GM19463 (cell line): Measurements from ENCODE around the gene SLC25A42.
A peak's percentile ranks its signal among the peaks of the same experiment; 100 is the strongest.
"Not testable (repeated sequence)": the region's sequence is repeated elsewhere in the genome, so short reads cannot be mapped to it uniquely, and the experiment has no call there.

Experiments
- ATAC-seq: cut with Tn5 transposase; IDR thresholded peaks from one replicate; pipeline ENCODE4 v1.9.1; 2021; ENCODE audit warnings: mild to moderate bottlenecking, moderate library complexity; ENCODE audit not compliant: unreplicated experiment

The SLC25A42 gene, protein sequence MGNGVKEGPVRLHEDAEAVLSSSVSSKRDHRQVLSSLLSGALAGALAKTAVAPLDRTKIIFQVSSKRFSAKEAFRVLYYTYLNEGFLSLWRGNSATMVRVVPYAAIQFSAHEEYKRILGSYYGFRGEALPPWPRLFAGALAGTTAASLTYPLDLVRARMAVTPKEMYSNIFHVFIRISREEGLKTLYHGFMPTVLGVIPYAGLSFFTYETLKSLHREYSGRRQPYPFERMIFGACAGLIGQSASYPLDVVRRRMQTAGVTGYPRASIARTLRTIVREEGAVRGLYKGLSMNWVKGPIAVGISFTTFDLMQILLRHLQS

DNA sequence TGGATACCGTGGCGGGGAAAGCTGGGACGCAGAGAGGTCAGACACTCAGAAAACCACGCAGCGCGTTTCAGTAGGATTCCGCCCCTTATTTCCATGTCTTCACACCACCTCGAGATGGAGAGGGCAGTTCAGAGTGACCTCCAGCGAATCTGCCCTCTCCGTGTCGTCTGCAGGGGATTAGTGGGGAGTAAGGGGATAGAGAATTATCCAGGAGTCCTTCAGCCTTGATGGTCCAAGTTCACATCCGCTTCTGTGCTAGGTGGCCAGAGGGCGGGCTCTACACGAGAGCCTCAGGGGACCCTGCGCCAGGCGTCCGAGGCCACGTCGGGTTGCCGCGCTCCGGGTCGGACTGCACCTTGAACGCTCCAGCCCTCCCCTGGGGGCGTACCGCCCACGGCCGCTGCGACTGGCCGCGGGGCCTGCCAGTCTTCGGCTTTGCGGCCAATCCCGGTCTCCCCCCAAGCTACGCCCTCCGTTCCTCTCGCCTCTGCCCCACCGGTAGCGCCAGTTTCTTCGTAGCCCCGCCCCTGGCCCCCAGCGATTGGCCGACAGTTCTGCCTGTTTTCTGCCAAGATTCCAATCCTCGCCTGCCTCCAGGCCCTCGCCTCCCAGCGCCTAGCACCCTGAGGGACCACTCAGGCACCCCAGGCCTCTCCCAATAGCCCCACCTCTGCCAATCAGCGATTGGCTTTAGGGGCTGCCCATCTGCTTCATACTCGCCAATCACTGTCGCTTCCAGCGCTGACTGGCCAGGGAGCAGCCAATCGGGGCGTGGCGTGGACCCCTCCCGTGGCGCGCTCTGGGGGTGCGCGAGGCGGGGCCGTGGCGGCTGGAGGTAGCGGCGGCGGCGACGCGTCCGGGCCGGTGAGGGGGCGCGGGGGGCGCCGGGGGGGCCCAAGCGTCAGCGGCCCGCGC is at the start of gene SLC25A42:
SLC25A42 (plus strand) TSS at position 812 of the 915 bp plus-strand sequence. CDS start 32,131 bp downstream, outside the sequence.
- ATAC-seq: peak; percentile 91

DNA sequence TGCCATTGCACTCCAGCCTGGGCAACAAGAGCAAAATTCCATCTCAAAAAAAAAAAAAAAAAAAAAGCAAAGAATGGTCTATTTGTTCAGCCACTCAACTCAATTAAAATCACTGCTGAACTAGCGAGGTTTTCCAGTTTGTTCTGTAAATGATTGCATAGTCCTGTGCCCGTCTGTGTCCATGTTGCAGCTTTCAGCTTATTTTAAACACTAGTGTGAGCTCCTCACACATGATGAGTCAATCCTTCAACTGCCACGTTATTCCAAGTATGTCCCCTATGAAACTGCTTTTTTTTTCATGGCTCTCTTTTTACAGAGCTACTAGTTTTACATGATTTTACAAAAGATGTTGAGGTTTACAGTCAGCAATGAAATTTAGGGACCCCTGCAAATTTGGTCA is 42.7 kb upstream of the SLC25A42 start:
- no peak for ATAC-seq

DNA sequence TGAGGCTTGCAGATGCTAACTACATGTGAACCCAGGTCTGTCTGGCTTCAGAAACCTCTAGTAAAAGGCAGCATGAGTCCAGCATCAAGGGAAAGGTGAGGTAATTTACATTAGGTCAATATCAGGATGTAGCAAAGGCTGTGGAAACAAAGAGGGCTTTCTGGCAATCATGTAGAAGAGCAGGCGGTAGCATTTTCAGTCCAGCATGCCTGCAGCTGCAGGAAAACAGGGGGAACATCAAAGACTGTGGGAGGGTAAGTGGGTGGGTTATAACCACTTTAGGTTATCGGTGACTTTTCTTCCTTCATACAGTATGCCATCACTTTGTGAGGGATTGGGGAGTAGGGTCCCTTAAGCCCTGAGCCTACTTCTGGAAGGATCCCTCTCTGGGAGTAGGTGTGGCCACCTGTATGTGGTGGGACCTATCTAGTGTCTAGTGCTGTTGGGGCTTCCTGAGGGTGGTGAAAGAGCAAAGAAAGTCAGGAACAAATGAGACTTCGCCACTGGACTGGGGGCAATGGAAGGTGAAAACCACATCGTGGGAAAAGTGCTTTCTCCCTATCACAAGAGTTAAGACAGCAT is 41.3 kb upstream of the SLC25A42 start:
- no peak for ATAC-seq

DNA sequence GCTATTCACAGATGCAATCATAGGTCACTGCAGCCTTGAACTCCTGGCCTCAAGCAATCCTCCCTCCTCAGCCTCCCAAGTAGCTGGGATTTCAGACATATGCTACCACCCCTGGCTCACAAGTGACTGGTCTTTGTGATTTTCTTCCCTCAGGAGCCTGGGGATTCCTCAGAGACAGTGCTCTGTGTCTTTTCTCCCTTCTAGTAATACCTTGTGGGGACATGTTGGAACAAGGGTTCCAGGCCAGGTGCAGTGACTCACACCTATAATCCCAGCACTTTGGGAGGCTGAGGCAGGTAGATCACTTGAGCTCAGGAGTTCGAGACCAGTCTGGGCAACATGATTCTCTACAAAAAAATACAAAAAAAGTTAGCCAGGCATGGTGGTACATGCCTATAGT is 40.4 kb upstream of the SLC25A42 start:
- ATAC-seq: not testable (repeated sequence)

DNA sequence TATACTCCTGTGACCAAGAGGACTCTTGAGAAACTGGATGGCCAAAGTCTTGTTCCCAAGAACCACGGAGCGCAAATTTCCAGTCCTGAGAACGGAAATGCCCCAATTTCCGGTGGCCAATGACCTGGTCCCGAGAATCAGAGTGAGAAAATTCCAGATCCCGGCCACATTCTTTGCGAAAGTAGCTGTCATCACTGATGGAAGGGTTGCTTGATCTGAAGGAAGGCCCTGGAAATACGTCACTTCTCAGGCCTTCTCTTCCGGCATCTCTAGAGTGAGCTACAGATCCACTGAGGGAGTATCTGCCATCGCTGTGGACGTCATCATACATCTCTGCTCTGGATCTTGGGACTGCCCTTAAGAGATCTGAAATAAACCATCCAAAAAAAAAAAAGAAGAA is 37.9 kb upstream of the SLC25A42 start:
- ATAC-seq: no peak

DNA sequence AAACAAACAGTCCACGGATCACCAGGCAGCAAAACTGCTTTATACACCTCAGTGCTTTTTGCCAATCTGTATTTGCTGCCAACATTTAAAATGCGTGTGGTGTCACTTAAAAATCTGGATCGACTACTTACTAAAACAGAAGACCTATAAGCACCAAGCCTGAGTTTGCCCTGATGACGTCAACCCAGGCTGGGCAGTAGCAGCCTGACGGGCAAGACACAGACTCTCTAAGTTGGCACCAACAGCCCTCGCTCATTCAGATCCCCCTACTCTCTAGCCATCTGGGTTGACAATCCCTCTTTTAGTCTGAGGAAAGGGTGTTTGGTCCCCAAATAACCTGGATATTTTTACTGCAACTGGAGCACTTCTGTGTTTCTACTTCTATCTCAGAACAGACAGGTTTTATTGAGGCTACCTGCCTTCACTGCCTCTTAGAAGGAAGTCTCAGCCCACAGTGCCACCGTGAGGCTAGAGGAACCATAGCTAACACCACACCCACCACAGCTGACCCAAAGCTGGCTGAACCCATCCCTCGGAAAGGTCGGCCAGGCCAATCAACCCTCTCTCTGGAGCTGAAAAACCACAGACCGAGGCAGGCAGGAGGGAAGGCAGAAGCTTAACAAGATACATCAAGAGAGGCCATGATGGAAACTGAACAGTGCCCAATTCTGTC is 37.4 kb upstream of the SLC25A42 start:
- ATAC-seq: no peak

DNA sequence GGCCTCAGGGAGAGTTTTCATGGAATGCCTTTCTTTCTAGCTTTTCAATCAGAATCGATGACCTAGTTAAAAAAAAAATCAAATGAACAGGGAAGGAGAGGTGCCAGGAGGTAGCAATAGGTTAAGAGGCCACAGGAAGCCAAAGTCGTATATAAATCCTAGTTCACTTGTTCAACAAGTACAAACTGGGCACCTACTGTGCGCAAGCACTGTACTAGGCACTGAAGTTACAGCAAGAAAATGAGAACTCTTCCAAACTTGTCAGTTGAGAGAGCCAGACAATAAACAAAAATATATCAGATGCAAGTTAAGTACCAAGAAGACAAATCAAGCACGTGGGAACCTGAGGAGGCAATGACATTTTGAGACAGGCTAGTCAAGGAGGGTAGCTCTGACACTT is 36.6 kb upstream of the SLC25A42 start:
- no peak for ATAC-seq

DNA sequence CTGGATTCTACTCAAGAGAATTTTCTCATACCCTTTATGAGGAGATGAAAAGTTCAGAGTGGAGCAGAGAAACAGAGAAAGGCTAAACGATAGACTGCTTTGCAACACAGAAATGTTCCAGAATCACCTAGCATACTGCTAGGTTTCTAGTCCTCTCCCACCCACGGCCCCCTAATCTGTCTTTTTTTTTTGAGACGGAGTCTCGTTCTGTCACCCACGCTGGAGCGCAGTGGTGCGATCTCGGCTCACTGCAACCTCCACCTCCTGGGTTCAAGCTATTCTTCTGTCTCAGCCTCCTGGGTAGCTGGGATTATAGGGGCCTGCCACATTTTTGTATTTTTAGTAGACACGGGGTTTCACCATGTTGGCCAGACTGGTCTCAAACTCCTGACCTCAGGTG is 35.3 kb upstream of the SLC25A42 start:
- no peak for ATAC-seq

DNA sequence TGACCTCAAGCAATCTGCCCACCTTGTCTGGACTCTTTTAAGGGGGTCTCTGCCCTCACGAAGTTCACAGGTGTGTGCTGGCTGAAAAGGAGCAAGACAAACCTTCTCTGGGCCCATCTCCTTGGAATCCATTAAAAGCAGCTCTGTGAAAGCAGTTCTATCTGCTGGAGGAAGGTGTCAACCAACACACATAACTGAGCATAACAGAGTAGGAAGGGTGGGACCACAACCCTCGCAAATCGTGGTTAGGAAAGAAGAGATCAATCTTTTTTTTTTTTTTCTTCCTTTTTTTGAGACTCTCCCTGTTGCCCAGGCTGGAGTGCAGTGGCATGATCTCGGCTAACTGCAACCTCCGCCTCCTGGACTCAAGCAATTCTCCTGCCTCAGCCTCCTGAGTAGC is 31.9 kb upstream of the SLC25A42 start:
- no peak for ATAC-seq

DNA sequence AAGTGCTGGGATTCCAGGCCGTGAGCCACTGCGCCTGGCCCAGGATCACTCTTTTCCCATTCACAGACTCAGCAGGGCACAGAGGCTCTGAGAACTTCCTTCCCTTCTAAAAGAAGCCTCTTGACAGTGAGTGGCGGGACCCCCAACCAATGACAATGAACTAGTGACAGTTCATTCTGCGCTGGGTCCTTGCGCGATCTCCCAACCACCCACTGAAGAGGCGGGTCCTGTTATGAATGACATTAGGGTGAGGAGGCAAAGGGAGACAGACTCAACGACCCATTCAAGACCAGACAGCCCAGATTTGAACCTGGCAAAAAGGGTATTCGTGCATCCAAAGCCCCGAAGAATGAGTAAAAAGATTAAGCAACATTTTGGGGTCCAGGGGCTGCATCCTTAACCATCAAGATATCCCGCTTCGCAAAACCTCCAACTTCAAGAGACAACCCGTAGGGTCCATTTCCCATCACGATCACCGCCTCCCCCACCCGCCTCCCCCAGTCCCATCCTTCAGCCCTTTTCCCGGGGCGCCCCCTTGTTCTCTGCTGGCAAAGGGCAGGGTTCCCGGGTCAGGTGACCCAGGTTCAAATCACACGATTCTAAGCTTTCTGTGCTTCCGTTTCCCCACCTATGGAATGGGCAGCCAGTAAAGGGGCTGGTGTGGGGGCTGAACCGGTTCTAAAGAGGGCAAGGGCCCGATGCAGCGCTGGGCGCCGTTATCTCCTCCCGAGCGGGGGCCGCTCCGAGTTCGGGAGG is 31.2 kb upstream of the SLC25A42 start:
- peak; percentile 52 for ATAC-seq

DNA sequence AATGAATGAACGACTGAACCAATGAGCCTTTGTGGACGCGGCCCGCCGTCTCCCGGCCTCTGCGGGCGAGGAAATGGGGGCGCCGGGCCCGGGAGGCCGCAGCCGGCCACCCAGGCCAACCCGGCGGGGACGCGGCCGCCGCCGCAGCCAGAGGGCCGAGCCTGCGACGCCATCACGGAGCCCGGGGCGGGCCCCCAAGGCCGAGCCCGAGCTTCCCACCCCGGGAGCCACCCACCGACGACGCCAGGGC is 30.7 kb upstream of the SLC25A42 start:
- peak; percentile 5 for ATAC-seq

DNA sequence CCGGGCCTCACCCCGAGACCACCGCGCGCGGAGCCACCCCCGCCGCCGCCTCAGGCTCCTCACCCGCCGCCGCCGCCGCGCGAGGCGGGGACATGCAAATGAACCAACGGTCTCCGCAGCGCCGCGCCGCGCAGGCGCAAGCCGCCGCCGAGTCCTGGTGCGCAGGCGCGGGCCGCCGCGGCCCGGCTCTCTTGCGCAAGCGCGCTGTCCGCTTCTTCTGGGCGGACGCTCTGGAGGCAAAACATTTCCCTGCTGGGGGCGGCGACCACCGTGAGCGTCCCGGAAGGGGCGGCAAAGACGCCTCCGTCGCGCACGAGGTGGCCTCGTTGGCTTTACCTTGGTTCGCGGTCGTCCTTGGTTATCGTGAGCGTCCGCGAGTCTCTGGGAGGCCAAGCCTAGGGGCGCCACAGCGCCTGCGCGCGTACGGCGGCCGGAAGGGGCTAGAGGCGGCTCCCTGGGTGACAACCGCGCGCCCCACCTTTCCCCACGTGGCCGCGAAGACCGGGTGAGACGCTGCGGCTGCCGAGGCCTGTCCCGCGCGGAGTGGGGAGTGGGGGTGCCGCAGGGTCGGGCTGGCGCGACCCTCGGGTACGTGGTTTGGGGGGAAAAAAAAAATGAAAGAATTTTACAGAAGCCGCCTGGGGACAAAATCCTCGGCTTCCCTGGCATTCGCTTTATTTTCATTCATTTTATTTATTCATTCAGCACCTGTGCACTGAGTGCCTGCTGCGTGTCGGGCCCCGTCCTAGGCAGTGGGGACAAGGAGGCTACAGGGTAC is 30.2 kb upstream of the SLC25A42 start, which contains the start of the genes ARMC6 and SUGP2:
ARMC6 (plus strand) TSS at position 178 of the 778 bp plus-strand sequence. CDS start 607 bp downstream, outside the sequence.
SUGP2 (minus strand) TSS at position 92 of the 778 bp plus-strand sequence. CDS start 2,446 bp downstream, outside the sequence.
- ATAC-seq: peak; percentile 74

DNA sequence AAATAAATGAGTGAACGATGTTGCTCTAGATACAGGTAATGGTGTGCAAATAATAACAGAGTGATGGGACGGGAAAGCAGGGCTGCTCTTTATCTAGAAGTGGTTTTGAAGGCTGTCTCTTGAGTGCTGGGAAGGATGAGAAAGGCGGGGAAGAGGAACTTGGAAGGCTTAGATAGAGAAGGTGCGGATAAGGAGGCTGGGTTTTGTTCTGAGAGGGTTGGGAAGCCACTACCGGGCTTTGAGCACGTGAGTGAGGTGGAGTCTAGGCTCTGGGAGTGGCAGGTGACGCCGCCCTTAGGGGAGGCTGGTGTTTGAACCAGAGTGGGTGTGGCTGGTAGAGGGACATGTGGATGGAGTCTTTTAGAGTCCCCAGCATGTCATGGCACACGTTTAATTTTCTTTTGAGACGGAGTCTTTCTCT is 29.6 kb upstream of the SLC25A42 start:
- ATAC-seq: peak; percentile 37

DNA sequence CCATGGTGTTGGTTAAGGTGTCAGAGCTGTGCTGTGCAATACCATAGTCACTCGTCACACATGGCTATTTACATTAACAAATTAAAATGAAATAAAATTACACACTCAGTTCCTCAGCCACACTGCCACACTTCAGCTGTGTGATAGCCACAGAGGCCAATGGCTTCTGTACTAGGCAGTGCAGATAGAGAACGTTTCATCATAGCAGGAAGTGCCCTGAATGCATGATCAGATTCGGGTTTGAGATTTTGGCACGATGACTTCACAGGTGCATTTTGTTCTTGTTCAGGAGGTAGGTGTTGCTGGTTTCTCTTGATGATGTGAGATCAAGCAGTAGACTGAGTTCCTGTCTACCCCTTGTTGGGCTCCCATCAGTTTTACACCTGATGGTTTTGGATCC is 23.9 kb upstream of the SLC25A42 start:
- no peak for ATAC-seq

DNA sequence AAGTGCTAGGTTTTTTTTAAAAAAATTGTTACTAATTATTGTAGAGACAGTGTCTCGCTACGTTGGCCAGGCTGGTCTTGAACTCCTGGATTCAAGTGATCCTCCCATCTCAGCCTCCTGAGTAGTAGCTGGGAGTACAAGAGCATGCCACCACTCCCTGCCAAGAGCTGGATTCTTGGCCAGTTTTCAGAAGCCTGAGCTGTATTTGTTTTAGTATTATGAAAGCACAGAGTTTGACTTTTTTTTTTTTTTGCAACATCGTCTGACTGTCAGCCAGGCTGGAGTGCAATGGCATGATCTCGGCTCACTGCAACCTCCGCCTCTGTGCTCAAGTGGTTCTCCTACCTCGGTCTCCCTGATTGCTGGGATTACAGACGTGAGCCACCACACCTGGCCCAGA is 23.4 kb upstream of the SLC25A42 start:
- ATAC-seq: no peak

DNA sequence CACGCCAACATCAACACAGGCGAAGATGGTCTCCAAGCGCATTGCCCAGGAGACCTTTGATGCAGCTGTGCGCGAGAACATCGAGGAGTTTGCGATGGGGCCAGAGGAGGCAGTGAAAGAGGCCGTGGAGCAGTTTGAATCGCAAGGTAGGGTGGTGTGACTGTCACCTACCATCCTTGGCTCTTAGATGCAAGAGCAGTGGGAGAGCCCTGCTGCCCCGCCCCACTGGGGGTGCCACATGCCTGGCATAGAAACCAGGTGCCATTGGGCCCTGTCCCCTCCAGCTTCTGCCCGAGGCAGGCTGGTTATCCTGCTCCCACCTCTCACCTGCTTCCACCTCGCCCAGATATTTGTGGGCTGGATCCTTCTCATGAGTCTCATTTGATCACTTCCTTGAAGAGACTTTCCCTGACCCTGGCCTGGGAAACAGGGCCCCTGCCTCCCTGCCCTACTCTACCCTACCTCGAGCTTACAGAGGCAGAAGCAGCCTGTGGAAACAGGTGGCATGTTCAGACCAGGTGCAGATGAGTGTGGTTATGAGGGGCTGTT is 21.0 kb upstream of the SLC25A42 start:
- no peak for ATAC-seq

DNA sequence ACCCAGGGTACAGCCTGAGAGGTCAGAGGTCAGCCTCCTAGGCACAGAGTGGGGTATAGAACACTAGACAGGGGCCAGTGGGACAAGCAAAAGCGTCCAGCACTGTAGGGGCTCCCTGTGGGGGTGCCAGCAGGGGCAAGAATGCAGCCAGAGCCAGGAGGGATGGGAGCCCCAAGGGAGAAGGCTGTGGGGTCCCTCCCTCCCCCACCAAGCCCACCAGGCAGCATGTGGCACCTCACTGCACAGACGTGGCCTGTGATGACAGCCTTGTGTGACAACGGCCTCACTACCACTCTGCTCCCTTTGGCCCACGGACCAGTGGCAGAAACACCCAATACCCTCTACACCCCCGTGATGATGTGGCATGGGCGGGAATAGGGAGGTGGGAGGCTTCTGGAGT is 20.3 kb upstream of the SLC25A42 start:
- no peak for ATAC-seq

DNA sequence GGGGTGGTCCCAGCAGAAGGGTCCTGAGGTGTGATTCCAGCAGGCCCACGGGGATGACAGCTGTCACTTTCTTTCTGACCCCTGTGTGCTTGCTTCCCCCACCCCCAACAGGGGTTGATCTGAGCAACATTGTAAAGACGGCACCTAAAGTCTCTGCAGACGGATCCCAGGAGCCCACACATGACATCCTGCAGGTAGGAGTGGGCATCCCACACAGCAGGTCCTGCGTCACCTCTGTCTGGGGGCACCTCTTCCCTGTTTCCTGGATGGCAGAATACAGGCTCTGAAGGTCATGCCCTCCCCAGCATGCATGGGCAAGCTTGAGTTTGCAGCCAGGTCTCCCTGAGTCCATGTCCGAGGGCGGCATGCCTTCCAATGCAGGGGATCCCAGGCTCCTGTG is 19.9 kb upstream of the SLC25A42 start:
- no peak for ATAC-seq

DNA sequence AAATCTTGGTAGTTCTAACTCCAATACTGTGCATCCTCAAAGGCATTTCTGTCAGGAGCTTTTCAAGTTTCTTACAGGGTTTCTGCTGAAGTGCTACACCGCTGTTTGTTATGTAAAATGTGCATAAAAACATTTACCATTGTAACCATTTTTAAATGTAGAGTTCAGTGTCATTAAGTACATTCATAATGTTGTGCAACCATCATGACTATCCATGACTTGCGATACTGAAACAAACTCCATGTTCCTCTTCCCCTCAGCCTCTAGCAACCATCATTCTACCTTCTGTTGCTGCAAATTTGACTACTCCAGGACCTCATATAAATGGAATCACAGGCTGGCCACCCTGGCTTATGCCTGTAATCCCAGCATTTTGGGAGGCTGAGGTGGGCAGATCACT is 14.4 kb upstream of the SLC25A42 start:
- no peak for ATAC-seq
